GM21367 (cell line): Measurements from ENCODE around the gene CCDC91.
"Not testable (repeated sequence)": the region's sequence is repeated elsewhere in the genome, so short reads cannot be mapped to it uniquely, and the experiment has no call there.

ENCODE experiments used
- ATAC-seq: cut with Tn5 transposase; IDR thresholded peaks from one replicate; pipeline ENCODE4 v1.9.1; 2021; ENCODE audit not compliant: unreplicated experiment

The CCDC91 gene

GRCh38 chr12:28278960-28279359 lies 88.7 kb downstream of the CCDC91 start:
- no peak for ATAC-seq

DNA sequence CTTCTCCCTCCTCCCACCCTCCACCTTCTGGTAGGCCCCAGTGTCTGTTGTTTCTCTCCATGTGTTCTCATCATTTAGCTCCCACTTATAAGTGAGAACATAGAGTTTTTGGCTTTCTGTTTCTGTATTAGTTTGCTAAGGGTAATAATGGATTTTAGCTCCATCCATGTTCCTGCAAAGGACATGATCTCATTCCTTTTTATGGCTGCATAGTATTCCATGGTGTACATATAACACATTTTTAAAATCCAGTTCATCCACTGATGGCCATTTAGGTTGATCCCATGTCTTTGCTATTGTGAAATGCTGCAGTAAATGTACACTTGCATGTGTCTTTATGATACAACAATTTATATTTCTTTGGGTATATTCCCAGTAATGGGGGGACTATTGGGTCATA lies 96.1 kb downstream of the CCDC91 start:
- ATAC-seq = no peak

DNA sequence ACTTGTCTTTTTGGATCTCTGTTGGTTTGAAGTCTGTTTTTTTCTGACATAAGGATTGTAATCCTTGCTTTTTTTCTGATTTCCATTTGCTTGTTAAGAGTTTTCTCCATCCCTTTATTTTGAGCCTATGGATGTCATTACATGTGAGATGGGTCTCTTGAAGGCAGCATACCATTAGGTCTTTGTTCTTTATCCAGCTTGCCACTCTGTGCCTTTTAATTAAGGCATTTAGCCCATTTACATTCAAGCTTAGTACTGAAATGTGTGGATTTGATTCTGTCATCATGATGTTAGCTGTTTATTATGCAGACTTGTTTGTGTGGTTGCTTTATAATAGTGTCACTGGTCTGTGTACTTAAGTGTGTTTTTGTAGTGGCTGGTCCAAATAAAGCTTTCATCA lies 100.0 kb downstream of the CCDC91 start:
- ATAC-seq = no peak

GRCh38 chr12:28292699-28293098 lies 102.4 kb downstream of the CCDC91 start:
- no peak for ATAC-seq

- ATAC-seq = no peak
Measured at GRCh38 chr12:28294300-28294699, 104.0 kb downstream of the CCDC91 start.

DNA sequence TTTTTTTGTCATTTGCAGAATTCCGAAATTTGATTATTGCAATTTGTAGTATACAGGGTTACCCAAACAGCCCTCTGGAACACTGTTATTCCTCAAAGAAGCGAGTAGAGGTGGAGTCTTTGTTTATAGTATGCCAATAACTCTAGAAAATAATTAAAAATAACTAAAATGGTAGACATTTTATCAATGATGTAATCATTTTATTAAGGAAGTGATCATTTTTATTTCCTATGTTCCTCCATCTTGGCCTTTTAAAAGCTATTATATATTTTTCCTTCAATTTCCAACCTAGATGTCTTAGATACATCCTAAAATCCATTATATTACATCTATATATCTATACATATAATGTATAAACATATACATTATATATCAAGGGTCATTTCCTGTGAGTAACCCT lies 106.0 kb downstream of the CCDC91 start:
- no peak for ATAC-seq

DNA sequence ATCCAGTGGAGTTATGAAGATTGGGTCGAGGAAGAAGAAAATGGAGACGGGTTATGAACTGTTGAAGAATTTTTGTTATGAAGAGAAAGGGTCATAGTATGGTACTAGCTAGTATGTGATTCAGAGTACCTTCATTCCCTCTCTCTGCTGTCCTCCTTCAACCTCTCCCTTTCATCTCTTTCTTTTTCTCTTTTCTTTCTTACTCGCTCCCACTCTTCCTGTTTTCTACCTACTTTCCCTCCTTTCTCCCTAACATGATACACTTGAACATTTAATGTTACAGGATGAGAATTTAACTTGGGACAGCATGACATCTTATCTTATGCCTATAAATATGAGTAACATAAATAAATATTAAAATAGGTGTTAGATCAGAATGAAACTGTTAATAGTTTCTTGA lies 112.9 kb downstream of the CCDC91 start:
- ATAC-seq = no peak

DNA sequence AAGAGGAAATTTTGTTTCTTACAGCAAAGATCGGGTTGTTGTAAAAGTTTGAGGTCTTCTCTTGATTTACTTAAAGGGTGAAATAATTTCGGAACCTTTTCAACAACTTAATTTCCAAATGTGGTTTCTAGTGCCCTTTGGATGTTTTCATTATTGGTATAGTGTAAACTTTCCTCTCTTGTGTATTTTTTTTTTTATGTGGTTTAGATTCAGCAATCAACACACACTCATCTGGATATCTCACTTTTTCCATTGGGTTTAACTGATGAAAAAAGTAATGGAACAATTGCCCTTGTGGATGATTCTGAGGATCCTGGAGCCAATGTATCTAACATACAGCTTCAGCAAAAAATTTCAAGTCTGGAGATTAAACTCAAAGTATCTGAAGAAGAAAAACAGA lies 116.3 kb downstream of the CCDC91 start:
- no peak for ATAC-seq

DNA sequence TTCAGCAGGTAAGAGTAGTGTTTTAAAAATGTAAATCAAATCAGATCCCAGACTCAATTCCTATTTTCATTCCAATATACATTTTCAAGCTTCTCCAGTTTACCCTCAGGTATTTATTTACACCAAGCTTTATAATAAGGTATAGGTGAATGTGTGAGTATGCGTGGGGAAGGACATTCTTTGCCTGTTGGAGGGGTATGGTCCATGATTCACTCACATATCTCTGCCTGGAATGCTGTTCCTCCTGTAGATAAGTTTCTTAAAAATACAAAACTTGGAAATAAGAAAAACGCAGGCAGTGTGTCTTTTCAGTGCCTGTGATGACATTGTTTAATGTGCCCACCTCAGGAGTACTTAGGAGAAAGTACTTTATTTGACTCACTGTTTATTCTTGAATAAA lies 118.6 kb downstream of the CCDC91 start:
- ATAC-seq = no peak

- no peak for ATAC-seq
Measured at GRCh38 chr12:28313631-28314030, 123.4 kb downstream of the CCDC91 start.

- ATAC-seq = no peak
Measured at GRCh38 chr12:28316049-28316448, 125.8 kb downstream of the CCDC91 start.

DNA sequence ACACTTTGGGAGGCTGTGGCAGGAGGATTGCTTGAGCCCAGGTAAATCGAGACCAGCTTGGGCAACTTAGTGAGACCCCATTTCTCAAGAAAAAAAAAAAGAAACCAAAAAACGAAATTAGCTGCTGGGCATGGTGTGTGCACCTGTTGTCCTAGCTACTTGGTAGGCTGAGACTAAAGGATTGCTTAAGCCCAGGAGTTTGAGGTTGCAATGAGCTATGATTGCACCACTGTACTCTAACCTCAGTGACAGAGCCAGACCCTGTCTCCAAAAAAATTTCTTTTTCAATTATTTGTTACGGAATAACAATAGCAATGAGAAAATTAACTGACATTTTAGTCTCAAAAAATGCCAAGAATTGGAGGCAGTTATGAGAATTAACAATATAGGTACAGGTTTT lies 128.0 kb downstream of the CCDC91 start:
- no peak for ATAC-seq

GRCh38 chr12:28320353-28320752 lies 130.1 kb downstream of the CCDC91 start:
- no peak for ATAC-seq

DNA sequence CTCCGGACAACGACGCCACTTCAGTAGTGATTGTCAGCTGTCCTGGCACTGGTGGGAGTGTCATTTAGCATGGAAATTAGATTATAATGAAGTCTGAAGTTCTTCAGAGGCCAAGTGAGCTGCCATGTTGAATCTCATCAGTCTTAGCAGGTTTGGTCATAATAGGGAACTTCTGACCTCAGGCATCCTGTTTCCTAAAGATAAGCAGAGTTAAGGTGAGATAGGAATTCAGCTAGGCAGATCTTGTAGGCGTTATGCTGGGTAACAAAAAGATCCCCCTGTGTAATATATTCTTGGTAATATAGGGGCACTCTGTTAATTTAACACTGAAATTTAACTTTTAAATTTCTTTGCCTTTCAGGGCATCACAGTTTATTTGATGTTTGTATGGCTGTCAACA lies 137.5 kb downstream of the CCDC91 start:
- no peak for ATAC-seq

DNA sequence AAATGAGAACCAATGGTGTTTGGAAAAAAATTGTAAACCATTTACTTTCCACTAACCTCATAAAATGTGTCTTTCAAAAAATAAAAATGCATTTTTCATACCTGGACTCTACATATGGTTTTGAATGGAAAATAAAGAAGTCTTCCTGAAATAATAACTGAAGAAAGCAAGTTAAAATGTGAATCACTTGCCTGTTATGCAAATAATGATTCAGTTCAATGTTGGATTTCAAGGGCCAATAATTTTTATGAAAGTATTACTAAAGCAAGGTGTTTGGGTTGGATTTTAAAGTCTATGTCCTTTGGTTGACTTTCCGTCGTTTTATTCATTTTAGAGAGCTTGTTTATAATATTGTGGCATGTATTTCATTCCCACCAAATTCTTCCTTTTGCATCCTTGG lies 138.7 kb downstream of the CCDC91 start:
- no peak for ATAC-seq

- ATAC-seq = not testable (repeated sequence)
Measured at GRCh38 chr12:28329727-28330126, 139.5 kb downstream of the CCDC91 start.

DNA sequence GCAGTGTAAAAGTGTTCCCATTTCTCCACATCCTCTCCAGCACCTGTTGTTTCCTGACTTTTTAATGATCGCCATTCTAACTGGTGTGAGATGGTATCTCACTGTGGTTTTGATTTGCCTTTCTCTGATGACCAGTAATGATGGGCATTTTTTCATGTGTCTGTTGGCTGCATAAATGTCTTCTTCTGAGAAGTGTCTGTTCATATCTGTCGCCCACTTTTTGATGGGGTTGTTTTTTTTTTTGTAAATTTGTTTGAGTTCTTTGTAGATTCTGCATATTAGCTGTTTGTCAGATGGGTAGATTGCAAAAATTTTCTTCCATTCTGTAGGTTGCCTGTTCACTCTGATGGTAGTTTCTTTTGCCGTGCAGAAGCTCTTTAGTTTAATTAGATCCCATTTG lies 140.0 kb downstream of the CCDC91 start:
- not testable (repeated sequence) for ATAC-seq

DNA sequence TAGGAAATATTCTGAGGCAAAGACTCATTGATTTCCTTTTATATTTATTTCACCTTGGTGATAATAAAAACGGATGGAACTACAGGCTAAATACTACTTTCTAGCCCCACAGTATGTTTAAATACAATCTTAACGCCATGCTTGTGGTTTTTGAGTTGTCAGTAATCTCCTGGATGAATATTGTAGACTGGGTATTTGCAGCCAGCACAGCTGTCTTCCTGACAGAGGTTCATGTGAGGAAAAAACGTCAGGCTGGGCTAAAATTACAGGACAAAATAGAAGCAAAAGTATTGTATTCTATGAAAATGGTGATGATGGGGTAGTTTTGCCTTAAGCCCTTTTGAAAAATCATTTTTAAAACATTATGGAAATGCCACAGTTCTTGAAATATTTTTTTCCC lies 140.9 kb downstream of the CCDC91 start:
- ATAC-seq = no peak

DNA sequence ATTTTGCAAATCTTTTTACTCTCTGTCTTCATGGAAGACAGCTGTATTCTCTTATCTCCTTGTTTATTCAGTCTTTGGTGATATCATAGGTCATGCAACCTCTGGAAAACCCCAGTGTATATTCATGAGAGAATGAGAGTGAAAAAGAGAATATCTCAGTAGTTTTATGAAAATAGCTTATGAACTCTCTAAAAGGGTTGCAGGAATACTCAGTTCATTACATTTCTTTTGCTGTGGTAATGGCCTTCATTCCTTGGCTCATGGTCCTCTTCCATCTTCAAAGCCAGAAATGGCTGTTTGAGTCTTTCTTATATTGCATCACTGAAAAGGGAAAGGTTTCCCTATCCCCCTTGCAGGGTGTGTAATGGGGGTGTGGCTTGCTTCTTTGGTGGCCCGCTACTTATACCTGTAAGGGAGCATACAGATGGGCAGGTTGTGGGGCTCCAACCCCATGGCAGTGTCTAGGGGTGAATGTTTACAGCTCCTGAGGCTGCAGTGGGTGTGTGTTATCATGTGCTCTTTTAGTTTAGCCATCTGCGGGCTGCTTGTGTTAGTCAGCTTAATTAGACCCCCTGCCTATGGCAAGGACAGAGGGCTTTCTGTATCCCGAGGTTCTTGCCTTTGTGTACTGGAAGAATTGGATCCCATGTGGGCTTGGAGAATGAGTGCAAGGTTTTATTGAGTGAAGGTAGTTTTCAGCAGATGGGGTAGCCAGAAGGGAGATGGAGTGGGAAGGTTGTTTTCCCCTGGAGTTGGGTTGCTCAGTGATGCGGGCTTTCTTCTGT lies 150.2 kb downstream of the CCDC91 start:
- no peak for ATAC-seq

GRCh38 chr12:28343713-28344112 lies 153.5 kb downstream of the CCDC91 start:
- ATAC-seq = no peak

- ATAC-seq = no peak
Measured at GRCh38 chr12:28346567-28346966, 156.3 kb downstream of the CCDC91 start.

DNA sequence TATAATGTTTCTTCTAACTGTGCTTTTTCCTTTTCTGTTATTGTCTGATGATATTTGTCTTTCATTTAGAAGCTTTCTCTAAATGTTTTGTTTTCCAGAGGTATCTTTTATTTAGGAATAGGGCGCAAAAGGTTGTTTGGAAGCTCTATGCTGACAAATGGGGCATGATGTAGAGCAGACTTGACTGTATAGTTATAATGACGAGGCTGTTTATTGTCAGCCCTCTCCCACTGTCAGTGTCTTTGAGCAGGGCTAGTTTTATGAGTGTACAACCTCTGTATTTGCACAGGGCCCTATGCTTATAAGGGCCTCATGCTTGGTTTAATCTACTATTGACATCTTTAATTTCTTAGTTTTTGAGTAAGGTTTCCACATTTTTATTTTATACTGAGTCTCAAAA lies 158.9 kb downstream of the CCDC91 start:
- ATAC-seq = no peak

DNA sequence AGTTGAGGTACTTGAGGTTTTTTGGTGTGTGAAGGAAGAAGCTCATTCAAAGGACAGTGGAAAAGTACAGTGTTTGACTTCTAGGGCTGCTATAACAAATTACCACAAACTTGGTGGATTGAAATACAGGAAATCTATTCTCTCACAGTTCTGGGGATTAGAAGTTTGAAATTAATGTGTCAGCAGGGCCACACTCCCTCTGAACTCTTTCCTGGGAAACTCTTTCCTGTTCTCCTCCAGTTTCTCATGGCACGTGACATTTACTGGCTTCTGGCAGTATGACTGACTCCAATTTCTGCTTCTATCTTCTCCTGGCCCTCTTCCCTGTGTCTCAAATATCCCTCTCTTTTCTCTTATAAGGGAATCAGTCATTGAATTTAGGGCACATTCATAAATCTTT lies 160.2 kb downstream of the CCDC91 start:
- ATAC-seq = no peak
